Hematopoietic multipotent progenitor cell treated with erythropoietin and hydrocortisone succinate and interleukin-3 and kit ligand, for 8 days (in vitro differentiated cells): Measurements from ENCODE around the gene KLC3.

Experiments
- DNase-seq: peaks from one replicate; pipeline ENCODE4 v3.0.0-alpha.2; 2015

Gene KLC3

DNA sequence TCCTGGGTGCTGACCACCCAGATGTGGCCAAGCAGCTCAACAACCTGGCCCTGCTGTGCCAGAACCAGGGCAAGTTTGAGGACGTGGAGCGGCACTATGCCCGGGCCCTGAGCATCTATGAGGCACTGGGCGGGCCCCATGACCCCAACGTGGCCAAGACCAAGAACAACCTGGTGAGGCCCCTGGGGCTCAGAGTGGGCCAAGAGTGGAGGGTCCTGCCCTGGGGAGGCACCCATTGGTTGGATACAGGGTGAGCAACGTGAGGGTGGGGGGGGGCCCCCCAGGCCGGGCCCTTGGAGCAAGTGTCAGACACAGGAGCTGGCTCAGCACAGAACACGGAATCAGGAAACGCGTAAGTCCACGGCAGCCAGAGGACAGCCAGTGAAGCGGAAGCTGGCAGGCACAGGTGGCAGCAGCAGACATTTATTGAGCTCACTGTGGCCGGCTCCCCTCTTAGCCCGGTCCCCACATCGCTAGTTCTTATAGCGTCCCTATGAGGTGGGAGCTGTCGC is 8.9 kb downstream of the KLC3 start:
- no peak for DNase-seq

DNA sequence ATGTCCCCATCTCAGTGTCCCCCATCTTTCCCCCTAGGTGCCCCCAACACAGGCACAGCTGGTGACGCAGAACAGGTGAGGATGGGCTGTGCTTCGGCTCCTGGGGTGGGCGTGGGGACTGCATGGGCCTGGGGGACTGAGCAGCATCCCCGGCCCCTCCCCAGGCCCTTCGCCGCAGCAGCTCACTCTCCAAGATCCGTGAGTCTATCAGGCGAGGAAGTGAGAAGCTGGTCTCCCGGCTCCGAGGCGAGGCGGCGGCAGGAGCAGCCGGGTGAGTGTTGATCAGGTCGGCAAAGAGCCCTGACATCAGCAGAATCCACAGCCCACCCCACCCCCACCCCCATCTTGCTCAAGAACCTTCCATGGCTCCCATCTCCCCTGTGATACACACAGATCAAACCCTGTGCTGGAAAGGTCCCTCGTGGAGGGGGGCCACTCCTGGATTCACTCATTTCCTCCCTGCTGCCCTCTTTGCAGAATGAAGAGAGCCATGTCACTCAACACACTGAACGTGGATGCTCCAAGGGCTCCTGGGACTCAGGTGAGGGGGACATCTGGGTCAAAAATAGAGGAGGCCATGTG is 10.0 kb downstream of the KLC3 start:
- DNase-seq = no peak

DNA sequence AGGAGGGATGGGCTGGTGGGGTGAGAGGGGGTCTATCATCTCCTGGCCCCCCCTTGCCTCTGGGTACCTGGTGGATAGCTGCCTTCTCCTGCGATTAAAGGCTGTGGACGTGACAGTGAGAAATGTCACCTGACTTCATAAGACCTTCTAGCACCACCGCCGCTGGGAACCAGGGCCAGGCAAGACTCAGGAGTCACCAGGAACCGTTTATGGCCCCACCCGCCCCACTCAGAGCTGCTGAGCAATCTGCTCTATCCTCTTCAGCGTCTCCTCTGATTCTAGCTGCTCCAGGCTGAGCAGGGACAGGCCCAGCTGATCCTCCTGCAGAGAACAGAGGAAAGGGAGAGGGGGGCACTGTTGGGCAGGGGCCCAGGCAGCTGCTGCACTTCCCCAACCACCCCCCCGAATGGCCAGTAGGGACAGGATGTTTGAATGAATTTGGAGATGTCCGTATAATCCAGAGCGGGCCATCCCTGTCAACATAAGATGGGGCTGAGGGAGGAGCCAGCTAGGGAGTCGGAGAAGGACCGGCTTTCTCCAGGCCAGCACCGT is 10.9 kb downstream of the KLC3 start:
- DNase-seq = no peak

DNA sequence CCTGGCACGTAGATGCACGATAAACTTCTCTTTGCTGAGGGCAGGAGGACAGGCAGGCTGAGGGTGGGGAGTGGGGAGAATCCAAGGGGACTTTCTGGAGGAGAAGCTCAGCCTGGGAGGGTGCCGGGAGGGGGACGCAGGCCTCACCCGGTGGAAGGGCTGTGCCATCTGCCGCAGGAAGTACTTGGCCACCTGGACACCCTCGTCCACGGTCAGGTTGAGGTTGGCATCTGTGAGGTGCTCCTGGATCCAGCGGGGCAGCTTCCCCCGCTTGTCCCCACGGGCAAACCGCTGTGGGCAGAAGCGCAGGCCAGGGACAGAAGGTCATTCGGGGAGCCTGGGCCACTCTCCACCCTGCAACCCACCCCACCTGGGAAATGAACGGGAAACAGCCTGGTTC is 11.5 kb downstream of the KLC3 start:
- DNase-seq = no peak

DNA sequence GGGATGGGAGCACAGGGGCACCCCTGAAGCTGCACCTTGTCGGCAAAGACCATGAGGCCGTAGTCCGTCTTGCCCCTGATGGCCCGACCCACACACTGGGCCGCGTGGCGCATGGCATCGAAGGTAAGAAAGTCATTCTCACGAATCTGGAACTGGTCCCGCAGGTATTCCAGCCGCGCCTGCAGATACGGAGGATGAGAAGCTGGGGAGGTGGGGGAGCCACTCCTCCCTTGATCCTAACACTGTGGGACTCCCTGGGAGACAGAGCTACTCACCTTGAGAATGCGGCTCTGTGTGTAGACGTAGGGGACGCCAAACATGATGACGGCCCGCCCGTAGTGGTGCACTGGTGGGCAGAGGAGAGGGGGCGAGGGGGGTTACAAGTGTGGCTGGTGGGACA is 11.9 kb downstream of the KLC3 start:
- no peak for DNase-seq

DNA sequence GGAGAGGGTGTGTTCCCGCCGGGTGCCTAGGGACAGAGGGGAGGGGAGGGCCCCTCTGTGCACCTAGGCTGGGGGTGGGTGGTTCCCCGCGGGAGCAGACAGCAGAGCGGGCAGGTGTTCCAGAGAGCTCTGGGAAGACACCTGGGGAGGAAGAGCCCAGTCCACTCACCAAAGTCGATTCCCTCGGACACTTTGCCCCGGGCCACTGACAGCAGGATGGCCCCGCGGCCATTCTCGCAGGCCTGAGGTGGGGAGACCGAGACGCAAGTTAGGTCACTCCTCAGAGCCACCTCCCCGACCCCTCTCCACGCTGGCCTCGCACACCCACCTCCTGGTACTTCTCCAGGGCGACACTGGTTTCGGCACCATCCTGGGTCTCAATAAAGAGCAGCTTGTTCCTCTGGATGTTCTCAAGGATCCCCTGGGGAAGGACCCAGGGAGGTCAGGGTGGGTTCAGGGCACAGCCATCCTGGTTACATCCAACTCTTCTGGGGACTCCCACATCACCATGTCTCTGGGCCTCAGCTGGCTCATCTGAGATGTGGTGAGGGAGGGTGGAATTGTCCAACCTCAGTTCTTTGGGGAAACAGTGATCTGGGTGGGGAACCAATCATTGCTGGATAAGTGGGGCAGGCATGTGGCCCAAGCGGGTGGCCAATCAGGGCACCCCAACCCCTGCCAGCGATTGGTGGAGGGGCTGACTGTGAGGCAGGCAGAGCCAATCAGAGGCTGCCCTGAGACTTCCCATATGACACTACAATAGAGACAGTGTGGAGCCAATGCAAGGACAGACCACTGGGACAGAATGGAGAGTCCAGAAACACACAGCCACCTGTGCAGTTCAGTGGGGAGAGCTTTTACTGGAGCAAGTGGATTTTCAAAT is 12.6 kb downstream of the KLC3 start:
- peak; percentile 52 for DNase-seq

DNA sequence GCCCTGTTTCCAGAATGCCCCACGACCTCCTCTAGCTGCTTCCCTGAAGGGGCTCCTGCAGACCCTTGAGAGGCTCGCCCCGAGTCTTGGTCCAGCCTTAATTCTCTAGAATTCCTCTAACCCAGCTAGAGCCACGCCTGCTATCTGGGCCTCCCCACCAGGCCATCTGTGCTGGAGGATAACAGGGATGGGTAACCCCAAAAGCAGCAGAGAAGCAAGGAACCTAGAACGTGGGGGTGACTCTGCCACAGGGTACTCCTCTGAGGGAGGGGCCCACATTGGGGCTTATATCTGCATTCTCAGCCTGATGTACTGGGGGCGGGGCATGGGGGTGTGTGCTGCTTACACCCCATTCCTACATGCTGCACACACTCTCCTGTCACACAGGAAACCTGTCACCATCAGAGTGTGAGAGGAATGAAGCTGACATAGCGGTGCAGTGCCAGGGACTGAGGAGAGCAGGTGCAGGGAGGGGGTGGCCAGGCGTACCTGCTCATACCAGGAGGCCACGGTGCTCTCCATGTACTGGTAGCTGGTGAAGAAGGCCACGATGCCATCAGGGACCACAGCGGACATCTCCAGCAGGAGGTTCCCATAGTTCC is 13.8 kb downstream of the KLC3 start:
- peak; percentile 94 for DNase-seq

DNA sequence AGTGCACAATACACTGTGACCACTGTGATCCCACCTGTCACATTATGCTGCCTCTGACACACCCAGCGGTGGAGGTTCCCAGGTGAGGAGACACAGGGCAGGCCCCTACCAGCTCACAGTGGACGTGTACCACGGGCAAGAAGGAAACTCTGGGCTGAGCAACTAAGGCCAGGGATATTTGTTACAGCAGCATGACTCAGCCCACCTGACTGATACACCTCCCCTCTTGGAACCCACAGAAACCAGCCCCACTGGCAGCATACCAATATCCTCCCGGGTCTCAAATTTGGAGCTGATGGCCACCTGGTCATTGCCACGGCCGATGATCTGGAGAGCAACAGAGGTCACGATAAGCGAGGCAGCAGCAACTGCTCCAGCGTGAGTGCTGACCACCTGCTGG is 14.9 kb downstream of the KLC3 start:
- DNase-seq = no peak

DNA sequence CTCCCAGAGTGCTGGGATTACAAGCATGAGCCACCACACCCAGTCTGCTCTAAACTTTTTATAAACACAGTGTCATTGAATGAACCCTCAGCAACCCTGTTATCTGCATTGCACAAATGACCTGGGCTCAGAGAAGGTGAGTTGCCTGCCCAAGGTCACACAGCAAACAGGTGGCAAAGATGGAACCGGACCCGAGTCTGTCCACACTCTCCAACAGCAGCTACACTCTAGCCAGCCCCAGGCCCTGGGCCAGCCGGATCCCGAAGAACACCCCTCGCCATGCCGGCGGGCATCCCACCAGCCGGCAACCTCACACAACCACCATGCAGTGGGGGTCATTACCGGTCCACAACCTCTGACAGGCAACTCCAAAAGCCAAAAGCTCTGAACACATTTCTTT is 15.4 kb downstream of the KLC3 start:
- DNase-seq = no peak

DNA sequence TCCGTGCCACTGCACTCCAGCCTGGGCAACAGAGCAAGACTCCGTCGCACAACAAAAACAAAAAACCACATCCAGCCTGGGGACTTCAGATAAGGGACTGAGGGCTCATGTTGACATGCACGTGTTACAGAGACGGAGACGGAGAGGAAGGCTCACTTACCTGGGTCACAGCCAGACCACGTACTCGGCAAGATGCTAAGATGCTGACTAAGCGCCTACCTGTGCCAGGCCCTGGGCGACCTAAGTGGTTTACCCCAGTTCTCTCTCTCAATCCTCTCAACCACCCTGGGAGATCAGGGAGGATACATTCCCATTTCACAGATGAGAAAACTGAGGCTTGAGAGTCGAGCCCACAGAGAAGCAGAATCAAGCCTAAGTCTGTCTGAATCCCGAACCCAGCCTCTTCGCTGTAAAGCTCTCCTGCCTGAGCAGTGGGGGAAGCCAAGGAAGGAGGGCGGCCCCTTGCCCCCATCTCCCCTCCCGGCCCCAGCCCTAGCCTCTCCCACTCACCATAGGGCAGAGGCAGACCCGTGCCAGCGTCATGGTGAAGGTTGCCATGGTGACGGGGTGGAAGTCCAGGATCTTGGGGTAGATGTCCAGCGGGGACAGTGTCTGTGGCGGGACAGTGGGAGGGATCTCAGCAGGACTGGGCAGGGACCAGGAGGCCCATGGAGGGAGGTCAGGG is 16.4 kb downstream of the KLC3 start:
- DNase-seq = peak; percentile 82

DNA sequence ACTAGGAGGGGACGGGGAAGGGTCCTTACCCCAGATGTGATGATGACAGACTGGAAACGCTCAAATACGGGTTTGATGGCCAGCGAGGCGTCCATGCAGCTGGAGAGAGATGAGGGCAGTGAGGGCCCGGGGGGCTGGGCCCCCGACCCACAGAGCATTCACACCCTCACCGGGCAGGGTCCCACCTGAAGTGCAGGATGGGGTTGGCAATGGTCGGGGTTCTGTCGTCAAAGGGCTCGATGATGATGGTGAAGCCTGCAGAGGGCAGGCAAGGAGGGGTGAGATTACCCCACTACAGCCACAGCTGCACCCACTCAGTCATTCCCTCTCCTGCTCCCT is 16.9 kb downstream of the KLC3 start:
- no peak for DNase-seq

DNA sequence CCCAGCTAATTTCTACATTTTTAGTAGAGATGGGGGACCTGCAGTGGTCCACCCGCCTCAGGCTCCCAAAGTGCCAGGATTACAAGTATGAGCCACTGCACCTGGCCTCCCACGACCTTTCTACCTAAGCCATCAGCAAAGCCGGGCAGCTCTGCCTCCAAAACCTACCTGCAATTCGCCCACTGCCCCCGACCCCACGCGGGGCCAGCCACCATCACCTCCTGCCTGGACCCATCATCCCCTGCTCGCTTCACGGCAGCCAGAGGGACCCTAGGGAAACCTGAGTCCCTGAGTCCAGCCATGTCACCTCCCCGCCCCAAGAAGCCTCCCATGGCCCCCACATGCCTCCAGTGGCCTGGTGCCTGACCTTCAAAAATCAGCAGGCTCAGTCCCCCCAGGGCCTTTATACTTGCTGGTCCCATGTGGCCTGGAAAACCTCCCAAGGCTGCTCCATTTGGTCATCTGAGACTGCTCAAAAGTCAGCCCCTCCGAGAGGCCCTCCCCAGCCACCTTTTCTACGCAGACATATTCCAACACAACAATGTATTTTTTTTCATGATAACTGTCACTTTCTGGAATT is 17.8 kb downstream of the KLC3 start:
- DNase-seq = no peak

DNA sequence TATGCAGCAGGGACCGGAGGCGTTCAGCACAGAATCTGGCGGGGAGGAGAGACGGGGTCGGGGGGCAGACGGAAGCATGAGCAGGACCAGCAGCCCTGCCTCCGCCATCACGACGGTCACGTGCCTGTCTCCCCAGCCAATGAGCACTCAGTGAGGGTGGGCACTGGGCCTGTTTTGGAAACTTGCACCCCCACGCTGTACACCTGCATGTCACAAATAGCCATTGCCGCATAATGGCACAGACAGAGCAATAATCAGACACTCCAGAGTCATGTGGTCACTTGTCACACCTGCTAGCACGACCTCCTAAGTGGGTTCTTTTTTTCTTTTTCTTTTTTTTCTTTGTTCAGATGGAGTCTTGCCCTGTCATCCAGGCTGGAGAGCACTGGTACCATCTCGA is 21.1 kb downstream of the KLC3 start:
- DNase-seq = no peak

DNA sequence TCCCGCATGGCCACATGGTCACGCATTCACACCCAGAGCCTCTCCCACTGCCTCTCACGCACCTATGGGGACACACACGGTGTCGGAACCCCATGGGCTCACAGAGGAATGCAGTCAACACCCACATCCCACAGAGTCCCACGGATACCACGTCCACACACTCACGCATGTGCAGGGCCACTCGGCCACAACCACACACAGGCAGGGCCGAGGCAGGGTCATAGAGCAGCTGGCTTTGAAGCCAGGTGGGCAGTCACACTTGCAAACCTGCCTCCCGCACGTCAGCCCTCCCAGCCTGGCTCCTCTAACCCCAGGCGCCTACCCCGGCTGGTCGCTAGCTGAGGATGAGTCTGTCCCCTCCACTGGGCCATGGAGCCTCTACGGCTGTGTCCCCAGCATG is 21.7 kb downstream of the KLC3 start:
- no peak for DNase-seq

DNA sequence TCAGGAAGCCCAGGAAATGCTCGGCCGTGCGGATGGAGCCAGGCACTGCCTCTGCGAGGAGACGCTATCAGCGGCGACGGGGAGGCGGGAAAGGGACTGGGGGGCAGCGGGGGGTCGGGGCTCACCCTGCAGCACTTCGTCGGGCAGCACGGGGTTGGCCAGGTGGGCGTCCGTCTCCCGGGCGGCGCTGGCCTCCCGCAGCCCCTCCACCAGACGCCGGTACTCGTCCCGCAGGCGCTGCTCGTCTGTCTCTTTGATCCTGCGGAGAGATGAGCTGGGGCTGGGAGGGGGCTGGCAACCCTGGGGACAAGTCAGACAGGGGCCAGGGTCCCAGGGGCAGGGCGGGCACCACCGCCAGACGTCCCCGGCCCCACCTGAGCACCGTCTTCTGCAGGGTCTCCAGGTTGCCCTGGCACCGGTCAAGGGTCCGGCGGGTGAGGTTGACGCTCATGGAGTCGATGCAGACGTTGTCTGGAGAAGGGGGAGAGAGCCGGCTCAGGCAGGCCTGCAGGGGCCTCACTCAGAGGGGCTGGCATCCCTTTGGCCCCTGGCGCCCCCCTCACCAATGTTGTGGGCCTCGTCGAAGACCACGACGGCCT is 23.4 kb downstream of the KLC3 start:
- no peak for DNase-seq

DNA sequence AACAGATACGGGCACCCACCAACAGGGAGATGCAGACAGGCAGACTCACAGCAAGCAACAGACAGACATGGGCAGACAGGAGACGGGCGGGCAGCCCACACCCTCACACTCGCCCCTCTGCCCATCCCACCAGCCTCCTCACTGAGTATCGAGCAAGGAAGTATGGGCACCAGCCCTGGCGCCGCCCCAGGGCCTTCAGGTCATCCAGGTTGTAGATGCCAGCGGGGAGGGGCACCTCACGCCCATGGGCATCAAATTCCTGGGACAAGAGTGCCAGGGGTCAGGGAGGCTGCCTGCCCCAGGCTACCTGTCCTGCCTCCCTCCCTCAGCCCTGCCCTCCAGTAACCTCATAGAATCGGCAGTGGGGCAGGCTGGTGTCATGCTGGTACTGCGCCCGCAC is 24.1 kb downstream of the KLC3 start:
- DNase-seq = no peak

DNA sequence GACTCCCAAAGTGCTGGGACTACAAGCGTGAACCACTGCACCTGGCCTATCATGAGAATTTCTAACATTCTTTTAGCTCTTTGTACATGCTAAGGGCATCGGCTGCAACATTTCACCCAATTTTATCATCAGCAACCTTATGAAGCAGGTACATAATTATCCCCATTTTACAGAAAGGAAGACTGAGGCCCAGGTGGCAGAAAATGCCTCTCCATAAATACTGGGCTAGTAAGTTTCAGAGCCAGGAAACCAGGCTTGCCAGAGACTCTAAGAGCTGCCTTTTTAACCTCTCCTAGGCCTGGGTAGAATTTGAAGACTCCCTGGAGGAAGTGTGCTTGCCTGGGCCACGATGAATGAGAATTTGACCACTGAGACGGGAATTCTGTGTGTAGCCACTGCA is 27.6 kb downstream of the KLC3 start:
- DNase-seq = no peak

DNA sequence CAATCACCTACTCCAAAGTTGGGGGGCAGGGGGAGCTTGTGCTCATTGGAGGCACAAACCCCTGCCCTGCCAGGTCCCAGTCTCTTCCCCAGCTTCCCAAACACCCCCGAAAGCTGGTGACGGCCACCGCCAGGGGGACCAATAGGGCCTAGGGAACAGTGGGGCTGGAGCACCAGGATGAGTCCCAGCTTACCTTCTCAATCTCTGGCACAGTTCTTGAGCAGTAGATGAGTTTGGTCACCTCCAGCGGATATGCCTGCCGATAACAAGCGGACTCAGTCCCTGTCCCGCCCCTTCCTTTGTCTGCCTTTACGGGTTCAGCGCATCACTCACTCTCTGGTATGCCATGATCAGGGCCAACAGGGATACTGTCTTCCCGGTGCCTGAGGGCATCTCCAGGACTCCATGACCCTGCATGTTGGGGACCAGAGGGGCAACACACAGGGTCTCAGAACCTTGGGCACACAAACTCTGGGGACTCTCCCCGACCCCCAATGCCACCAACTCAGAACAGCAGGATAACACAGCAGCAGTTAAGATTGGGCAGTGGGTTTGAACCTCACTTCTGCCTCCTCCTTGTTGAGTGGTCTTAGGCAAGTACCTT is 28.3 kb downstream of the KLC3 start:
- DNase-seq = no peak

DNA sequence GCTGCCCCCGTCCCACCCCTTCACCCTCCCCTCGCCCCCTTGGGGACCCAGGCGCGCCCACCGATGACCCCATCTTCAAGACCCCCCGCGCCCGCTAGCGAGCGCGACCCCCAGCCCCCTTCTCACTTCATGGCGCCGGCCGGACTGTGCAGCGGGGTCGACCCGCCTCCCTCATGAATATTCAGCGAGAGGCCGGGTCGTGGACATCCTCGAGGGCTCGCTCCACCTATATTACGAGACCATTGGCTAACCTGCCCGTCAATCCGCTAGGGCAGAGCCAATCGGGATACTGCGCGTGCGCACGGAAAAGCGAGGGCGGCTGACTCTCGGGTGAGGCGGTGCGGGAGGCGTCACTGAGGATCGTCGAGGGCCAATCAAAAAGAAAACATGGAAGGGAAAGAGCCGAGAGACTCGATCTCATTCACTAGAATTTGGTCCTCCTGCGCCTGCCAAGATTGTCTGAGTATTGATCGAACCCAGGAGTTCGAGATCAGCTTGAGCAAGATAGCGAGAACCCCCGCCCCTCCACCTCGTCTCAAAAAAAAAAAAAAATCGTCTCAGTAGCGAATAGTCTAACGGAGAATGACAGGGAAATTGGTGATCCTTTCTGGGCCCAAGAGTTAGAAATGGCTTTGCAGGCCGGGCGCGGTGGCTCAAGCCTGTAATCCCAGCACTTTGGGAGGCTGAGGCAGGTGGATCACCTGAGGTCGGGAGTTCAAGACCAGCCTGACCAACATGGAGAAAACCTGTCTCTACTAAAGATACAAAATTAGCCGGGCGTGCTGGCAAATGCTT is 30.1 kb downstream of the KLC3 start, which contains the start of gene ERCC2:
Gene ERCC2, minus strand, starts transcription at position 164 of the 795 bp plus-strand sequence. Its CDS starts 33 bp downstream, at position 131.
- peak; percentile 99 for DNase-seq

DNA sequence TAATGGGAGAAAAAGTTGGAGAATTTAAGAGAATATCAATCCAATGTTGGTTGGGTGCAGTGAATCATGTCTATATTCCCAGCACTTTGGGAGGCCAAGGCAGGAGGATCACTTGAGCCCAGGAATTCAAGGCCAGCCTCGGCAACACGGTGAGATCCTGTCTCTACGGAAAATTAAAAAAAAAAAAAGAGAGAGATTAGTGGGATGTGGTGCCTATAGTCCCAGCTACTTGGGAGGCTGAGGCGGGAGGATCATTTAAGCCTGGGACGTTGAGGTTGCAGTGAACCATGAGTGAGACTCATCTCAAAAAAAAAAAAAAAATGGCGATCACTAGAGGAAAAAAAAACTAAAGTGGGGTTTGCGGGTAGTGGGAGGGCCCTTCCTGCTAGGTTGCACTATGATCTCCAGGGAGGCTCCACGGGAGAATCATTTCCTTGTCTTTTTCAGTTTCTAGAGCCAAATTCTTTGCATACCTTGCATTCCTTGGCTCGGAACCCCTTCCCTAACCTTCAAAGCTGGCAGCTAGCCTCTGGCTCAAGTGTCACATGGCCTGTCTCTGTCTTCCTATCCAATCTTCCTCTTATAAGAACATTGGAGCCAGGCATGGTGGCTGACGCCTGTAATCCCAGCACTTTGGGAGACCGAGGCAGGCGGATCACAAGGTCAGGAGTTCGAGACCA is 35.6 kb downstream of the KLC3 start:
- DNase-seq = no peak
